COR-L47 (cell line): ENCODE measurements around the gene KLHL30.

Source experiments
- DNase-seq: peaks from one replicate; lab custom pipeline; 2025; lab: John Stamatoyannopoulos, UW

The KLHL30 gene

GRCh38 chr2:238132463-238133450 is 5.7 kb upstream of the KLHL30 start:
- no peak for DNase-seq

GRCh38 chr2:238133499-238134392 is 4.7 kb upstream of the KLHL30 start:
- no peak for DNase-seq

GRCh38 chr2:238134393-238134785 is 4.1 kb upstream of the KLHL30 start:
- DNase-seq = no peak

GRCh38 chr2:238135601-238136150 is 2.8 kb upstream of the KLHL30 start:
- no peak for DNase-seq

- DNase-seq = no peak
Observed at GRCh38 chr2:238136820-238137537, 1.5 kb upstream of the KLHL30 start.

GRCh38 chr2:238137885-238138284 is 583 bp upstream of the KLHL30 start:
- DNase-seq = no peak

GRCh38 chr2:238139196-238140039 is 950 bp downstream of the KLHL30 start:
- DNase-seq = no peak

- no peak for DNase-seq
Observed at GRCh38 chr2:238140040-238140439, 1.6 kb downstream of the KLHL30 start.

GRCh38 chr2:238140721-238141540 is 2.5 kb downstream of the KLHL30 start:
- DNase-seq = no peak

GRCh38 chr2:238141541-238142318 is 3.3 kb downstream of the KLHL30 start:
- DNase-seq = no peak

GRCh38 chr2:238142382-238143205 is 4.1 kb downstream of the KLHL30 start:
- DNase-seq = no peak

- DNase-seq = no peak
Observed at GRCh38 chr2:238143239-238143951, 4.9 kb downstream of the KLHL30 start.

GRCh38 chr2:238144262-238144661 is 5.8 kb downstream of the KLHL30 start:
- DNase-seq = no peak

- no peak for DNase-seq
Observed at GRCh38 chr2:238145046-238145445, 6.6 kb downstream of the KLHL30 start.

- no peak for DNase-seq
Observed at GRCh38 chr2:238145851-238146250, 7.4 kb downstream of the KLHL30 start.

GRCh38 chr2:238146884-238147544 is 8.5 kb downstream of the KLHL30 start:
- no peak for DNase-seq

- DNase-seq = no peak
Observed at GRCh38 chr2:238148981-238149380, 10.5 kb downstream of the KLHL30 start.
